Measurements from ENCODE around the gene TMEM53.

Gene TMEM53

GRCh38 chr1:44696789-44697345 lies 22.6 kb upstream of the TMEM53 start:
- peak; percentile 73 for DNase-seq

DNA sequence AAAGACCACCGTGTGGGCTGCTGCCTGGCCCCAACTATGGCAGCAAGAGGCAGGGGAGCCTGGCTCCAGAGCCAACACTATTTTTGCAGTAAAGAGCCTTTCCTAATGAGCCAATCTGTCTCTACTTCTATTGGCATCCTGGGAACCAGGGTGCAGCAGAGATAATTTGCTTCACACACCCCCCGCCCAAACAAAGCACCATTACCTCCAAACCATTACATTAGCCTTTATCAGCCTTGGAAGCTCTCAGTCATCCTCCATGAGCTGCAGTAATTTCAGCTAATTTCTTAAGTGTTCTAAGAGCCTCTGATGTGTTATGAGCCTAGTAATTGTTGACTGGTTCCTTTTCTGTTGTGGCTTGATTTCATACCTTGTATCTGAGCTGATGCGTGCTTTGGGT lies 21.8 kb upstream of the TMEM53 start:
- no peak for DNase-seq

- no peak for DNase-seq
Observed at GRCh38 chr1:44695671-44696070, 21.4 kb upstream of the TMEM53 start.

GRCh38 chr1:44694863-44695478 lies 20.7 kb upstream of the TMEM53 start:
- no peak for DNase-seq

- DNase-seq = no peak
Observed at GRCh38 chr1:44693900-44694299, 19.6 kb upstream of the TMEM53 start.

GRCh38 chr1:44693159-44693558 lies 18.9 kb upstream of the TMEM53 start:
- DNase-seq = no peak

- no peak for DNase-seq
Observed at GRCh38 chr1:44689447-44689765, 15.1 kb upstream of the TMEM53 start.

DNA sequence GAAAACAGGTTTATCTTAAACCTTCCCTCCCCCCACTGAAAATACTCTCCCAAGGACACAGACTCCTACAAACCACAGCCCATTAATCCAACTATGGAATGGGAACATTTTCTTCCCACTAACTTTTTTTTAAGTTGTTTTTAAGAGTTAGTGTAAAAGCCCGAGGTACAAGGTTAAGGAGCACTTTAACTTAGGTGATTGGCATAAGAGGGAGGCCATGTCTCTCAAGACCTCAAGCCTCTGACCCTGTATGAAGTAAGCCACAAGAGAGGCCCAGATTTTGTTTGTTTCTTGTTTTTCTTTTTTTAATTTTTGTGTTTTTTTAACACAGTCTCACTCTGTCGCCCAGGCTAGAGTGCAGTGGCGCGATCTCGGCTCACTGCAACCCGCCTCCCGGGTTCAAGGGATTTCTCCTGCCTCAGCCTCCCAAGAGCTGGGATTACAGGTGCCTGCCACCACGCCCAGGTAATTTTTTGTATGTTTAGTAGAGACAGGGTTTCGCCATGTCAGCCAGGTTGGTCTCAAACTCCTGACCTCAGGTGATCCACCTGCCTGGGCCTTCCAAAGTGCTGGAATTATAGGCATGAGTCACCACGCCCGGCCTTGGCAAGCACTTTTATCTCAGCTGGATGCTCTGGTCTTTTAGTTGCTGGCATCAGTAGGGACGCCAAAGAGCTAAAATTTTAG lies 14.6 kb upstream of the TMEM53 start:
- no peak for DNase-seq

DNA sequence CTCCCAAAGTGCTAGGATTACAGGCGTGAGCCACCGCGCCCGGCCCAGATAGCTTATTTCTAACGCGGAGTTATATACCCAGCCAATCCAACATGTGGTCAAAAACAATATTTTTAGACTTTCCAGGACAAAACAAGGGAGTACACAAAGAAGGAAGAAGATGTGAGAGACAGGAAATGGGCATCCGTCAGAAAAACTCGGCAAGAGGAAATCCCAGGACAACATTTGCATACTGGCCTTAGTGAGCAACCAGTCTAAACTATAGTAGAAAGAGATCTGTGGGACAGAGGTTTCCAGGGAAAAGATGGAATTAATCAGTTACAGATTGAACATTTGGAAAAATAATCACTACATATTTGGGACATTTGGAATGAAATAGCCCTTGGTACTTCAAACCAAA lies 11.6 kb upstream of the TMEM53 start:
- DNase-seq = no peak

DNA sequence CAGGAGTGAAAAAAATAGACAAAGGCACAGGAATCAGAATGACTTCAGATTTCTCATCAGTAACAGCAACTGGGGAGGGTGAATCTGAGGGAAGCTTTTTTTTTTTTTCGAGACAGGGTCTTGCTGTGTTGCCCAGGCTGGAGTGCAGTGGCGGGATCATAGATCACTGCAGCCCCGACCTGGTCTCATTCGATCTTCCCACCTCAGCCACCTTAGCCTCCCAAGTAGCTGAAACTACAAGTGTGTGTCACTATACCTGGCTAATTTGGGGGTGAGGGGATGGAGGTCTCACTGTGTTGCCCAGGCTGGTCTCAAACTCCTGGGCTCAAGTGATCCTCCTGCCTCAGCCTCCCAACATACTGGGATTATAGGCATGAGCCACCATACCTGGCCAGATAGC lies 10.9 kb upstream of the TMEM53 start:
- no peak for DNase-seq

- DNase-seq = no peak
Observed at GRCh38 chr1:44684525-44684924, 10.2 kb upstream of the TMEM53 start.

DNA sequence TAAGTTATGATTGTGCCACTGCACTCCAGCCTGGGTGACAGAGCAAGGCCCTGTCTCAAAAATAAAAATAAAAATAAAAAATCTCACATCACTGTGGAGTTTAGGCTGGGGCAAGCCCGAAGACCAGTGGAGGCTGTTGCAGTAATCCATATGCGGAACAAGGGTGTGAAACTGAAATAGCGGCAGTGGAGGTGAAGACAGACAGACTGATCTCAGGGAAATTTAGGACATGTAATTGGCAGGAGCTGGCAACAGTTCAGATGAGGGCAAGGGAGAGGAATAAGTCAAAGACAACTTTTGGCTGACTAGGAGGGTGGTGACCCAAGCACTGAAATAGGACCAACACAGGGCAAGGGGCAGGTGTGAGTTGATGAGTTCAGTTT lies 8.6 kb upstream of the TMEM53 start:
- no peak for DNase-seq

DNA sequence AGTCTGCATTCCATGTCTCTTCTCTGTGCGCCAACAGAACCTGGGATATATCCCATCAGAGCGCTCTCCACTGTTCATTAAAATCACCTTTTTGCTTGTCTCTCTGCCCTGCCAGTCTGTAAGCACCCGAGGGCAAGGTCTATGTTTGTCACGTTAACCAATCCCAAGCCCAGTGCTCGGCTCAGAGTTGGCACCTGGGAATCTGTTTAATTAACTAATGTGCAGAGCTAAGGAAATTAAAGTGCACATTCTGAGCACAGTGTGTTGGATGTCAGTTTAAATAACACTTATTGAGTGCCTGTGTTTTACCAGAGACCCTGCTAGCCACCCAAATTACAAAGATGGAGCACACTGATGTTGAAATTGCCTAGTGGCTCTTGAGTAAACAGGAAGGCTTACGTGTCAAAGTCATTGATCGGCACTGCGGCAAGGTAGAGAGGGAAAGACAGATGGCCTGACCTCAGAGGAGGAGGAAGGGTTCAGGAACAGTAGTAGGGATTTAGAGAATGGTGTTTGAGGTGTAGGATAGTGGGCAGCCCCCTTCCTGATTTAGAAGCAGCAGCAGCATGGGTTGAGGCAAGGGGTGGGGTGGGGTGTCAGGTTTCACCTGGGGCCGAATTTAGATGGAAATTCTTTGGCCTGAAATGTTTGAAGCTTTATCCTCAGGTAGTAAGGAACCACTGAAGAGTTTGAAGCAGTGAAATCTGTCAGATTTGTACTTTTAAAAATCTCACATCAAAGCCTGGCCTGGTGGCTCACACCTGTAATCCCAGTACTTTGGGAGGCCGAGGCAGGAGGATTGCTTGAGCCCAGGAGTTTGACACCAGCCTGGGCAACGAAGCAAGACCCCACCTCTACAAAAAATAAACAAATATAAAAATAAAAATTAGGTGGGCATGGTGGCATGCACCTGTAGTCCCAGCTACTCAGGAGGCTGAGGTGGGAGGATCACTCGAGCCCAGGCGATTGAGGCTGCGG lies 7.9 kb upstream of the TMEM53 start:
- DNase-seq = no peak

DNA sequence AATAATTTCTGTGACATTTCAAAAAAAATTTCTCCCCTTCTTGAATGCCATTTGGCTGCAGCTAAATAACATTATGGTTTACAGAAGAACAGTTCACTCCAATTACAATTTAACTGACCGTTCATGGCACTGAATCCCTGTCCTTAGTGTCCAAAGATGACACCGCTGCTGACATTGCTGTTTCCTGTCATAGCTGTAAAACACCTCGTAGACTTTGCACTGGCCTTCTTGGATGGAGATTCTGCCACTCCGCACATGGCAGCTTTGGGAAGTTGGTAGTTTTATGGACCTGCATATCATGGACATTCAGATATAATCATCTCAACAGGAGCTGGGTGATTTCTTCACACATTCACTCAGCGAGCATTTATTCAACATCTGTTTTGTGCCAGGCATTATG lies 5.2 kb upstream of the TMEM53 start:
- no peak for DNase-seq

- no peak for DNase-seq
Observed at GRCh38 chr1:44678626-44679025, 4.3 kb upstream of the TMEM53 start.

GRCh38 chr1:44678120-44678519 lies 3.8 kb upstream of the TMEM53 start:
- DNase-seq = no peak

GRCh38 chr1:44677201-44677766 lies 3.0 kb upstream of the TMEM53 start:
- DNase-seq = no peak

GRCh38 chr1:44676484-44677200 lies 2.4 kb upstream of the TMEM53 start:
- DNase-seq = no peak

GRCh38 chr1:44675186-44675585 lies 905 bp upstream of the TMEM53 start:
- DNase-seq = no peak

DNA sequence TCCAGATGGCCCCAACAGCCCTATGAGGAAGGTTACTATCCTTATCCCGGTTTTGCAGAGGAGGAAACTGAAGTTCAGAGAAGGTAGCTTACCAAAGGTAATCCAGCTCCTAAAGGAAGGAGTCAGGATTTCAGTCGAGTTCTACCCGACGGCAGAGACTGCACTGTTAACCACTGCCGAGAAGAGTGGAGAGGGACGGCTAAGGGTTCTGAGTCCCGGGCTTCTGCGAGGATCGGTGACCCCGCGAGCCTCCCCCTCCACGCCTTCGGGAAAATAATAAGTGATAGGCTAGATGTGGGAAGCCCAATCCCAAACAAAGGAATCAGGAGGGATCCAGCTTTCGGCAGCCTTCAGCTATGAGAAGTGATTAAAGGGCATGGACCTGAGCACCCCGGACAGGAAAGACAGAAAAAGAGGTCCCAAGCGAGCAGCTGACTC lies 587 bp downstream of the TMEM53 start:
- no peak for DNase-seq

- no peak for DNase-seq
Observed at GRCh38 chr1:44672961-44673674, 1.2 kb downstream of the TMEM53 start.
